HG02571 (cell line): ENCODE results near the gene EPHA7.

Experiments
- ATAC-seq: cut with Tn5 transposase; IDR thresholded peaks from one replicate; pipeline ENCODE4 v1.9.1; 2021; ENCODE audit warnings: mild to moderate bottlenecking, moderate library complexity; ENCODE audit not compliant: unreplicated experiment

The EPHA7 gene

DNA sequence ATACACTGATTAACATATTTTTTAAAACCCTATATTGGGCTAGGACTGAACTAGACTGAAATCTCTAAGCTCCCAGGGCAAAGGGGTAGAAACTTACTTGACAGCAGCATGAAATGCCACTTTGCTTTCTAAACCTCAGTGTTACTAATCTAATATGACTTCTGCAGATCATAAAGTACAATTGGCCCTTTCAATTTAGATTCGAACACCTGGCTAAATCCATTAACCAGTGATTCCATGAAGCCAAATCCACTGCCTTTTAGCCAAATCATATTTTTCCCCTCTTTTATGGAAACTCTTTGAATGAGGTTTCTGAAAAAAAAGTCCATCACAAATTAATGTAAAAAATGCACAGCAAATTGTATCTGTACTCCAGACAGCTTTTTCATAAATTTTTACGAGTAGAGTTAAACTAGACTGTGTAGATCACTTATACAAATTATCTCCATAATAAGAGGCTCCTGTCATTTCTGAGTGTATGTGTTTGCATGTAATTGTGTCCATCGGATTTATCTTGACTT lies 25.7 kb downstream of the EPHA7 start:
- ATAC-seq = no peak

DNA sequence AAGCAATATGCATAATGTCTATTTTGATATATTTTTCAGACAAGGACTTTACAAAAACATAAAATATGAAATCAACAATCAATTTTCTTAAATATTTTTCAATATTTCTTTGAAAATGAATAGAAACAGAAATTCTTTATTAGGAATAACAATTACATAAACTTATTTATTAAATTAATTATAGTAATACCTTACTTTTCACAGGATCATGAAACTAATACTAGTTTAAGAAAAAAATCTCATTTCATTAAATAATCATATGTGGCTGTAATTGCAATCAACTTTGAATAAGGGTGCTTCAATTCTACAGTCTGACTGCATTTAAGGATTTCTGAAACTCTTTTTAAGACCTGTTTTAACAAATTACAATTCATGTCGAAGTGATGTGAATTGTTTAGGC lies 26.6 kb downstream of the EPHA7 start:
- no peak for ATAC-seq

DNA sequence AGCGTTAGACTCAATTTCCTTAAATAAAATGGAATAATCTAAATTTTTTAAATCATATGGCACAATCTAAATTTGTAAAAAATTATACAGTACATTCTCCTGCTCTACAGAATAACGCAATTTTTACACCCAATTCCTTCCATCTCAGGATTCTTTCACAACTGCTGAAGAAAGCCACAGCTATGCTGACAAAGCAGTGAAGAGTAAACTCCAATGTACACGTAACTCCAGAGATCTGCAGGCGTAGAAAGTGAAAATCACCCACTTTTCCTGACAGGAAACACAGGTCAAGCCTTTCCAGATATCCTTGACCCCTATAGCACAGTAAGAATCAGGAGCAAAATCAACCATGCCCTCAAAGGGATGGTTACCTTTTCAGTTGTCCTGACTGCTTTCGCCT lies 27.4 kb downstream of the EPHA7 start:
- no peak for ATAC-seq

DNA sequence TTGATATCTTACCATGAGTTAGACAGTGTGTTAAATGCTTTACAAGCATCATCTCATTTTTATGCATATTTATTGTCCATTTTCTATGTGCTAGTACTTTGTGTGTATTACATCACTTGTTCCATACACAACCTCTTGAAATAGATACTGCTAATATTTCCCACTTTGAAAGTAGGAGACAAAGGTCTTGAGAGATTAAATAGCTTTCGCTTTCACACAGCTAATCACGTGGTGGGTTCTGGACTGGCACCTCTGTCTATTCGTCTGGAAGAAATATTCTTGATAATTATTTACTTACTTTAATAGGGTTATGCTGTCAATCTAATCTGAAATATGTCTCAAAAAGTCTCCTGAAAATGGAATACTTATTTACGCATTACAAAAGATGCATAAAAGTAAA lies 30.2 kb downstream of the EPHA7 start:
- no peak for ATAC-seq

DNA sequence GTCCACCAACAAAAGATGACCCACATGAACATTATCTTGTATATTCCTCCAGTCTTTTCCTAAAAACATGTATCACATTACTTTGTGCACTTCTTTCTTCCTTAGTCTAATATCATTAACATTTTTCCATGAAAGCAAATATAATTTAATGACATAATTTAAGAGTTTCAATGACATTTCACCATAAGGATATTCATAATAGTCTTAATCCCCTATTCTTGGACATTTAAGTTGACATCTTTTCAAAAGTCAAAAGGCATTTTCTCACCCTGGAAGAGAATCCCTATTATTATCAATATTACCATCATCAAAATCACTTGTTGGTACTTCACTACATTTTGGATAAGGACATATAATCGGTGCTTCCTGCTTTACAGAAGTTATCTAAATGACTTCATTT lies 31.3 kb downstream of the EPHA7 start:
- ATAC-seq = no peak

DNA sequence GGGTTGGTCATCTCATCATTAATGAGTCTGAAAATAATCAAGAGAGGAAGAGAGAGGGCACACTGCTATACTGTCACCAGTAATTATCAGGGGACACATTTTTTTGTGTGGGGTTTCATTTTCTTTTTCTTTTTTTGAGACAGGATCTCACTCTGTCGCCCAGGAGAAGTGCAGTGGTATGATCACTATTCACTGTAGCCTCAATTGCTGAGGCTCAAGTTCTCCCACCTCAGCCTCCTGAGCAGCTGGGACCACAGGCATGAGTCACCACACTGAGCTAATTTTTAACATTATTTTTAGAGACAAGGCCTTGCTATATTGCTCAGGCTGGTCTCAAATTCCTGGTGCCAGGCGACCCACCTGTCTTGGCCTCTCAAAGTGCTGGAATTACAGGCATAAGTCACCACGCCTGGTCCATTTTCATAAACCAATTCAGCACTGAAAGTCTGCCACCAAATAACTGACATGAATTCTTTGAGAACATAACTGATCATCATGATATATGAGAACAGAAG lies 43.3 kb downstream of the EPHA7 start:
- ATAC-seq = no peak

DNA sequence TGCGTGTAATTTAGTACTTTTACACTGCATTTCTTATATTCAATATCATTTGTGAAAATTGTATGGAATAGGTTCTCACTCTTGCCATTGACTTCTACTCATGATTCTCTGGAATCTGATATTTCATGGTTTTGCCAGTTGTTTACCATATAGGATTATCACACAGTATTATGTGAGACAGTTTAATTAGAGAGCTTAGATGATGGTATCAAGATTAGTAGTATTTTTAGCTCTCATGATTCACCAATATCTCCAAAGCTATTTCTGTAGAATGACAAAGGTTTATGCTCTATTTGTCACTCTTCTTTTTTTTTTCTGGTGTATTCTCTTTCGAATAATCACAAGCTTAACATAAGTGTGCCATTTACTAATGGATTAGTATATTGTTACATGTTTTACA lies 45.9 kb downstream of the EPHA7 start:
- ATAC-seq = no peak

DNA sequence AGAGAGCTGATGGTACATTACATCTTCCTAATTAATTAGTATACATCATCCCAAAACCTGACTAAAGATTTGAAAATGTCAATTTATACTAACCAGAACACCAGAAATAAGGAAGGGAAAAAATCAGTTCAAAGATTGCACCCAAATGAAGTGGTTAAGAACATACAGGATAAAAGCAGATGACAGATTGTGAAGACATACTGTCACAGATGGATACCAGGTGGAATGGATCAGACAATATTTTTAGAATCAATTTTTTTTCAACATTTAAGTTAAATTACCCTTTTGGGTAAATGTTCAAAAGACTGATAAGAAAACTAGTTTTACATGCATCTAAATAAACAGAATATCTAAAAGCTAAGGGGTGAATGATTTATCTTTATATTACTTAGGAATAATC lies 47.6 kb downstream of the EPHA7 start:
- ATAC-seq = no peak

DNA sequence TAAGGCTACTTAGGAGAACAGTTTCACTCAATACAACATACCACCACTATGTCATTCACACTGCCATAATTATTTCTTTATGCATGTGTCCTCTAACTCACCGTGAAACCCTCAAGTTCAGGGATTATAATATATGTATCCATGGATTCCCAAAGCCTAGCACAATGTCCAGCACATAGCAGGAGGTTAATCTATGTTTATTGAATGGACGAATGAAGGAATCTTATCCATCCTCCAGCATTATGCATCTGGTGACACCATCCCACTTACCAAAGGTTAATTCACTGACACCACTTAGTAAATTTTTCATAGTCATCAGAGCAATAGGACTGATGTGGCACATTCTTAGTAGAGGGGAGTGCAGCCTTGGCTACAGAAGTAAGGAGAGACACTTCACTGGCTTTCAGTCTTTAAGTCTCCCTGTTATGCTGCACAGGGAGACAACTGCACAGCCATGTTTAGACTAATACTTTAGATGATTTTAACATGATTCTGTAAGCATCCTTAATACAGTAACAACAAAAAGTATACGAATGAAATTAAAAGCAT lies 49.7 kb downstream of the EPHA7 start:
- ATAC-seq = no peak

DNA sequence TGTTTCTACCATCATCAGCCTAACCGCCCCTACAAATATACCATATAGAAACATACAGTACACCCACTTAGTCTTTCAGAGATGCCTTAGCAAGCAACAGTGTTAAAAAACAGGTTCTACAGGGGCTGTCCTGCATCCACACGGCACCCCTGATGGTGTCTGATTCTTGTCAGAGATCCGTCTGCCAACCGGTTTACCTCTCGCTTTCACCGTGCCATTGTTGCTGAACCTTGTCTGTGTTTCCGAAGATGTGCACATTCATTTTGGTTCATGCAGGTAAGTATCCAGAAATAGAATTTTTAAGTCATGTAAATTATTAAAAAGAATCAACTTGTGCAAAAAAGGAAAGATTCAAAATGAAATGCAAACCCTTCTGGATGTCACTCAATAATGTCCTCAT lies 52.9 kb downstream of the EPHA7 start:
- no peak for ATAC-seq

DNA sequence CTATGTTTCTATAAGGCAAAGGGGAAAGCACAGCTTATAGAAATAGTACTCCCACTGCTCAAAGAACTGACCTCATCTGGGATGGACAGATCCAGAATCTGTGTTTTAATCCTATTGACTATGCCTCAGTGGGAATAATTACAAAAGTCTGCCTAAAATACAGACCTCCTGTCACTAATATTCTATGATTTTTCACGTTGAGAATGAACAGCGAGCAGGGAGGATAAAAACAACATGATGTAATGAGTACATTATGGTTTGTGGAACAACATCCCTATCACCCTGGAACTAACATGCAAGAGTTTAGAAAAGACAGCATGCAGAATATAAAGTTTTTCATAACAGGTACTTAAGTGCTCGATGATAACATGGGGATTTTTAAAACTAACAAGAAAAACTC lies 53.9 kb downstream of the EPHA7 start:
- no peak for ATAC-seq

DNA sequence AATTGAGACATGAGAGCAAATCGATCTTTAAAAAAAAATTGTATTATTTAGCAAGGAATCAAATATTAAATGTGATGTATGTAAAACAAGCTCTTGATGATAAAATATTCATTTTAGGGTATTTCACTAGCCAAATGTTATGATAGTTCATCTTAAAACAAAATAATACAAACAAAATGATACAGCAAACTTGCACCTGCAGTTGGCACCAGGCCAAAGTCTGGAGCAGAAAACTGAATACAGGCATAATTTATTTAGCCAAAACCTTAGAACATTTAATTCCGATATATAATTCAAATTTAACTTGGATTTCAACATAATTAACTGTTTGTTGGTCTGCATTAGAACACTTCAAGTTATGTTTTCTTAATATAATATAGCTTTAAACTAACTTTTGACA lies 60.9 kb downstream of the EPHA7 start:
- ATAC-seq = no peak

DNA sequence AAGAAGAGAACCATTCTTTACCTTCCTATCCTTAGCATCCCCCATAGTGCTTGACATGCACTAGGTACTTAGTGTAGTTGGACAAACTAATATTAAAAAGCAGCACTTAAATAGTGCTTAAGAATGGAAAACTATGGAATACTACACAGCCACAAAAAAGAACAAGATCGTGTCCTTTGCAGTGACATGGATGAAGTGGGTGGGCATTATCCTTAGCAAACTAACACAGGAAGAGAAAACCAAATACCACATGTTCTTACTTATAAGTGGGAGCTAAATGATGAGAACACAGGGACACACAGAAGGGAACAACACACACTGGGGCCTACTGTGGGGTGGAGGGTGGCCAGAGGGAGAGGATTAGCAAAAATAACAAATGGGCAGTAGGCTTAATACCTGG lies 66.8 kb downstream of the EPHA7 start:
- no peak for ATAC-seq

DNA sequence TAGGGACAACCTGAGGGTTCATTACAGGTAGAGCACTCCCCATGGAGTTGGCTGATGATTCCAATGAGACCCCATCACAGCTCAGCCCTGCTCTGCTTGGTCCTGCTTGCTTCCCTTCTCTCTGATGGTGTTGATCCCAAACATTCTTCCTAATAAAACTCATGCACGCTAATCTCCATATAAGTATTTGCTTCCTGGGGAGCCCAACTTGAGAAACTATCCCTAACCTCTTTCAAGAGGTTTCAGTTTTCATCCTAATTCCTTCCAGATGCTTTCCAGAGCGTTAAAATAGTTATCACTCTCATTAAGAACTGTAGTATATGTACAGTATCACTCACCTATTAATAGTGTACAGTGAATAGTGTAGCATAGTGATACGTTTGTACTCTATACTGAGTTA lies 68.1 kb downstream of the EPHA7 start:
- no peak for ATAC-seq

DNA sequence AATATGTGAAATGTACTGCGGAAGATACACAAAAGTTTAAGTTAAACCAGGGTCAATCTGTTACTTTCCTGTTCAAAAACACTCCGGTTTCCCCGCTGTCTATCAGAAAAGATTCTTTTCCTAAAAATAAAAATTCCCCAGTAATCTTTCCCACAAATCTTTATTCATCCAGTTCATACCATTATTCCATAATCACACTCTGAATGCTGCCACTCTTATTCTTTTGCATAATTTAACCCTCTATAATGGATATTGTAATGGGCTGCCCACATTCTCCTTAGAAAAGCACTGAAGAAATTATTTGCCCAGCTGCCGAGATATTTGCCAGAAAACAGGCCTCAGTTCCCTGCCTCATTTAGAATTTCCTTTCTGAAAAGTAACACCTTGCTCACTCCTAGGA lies 68.6 kb downstream of the EPHA7 start:
- ATAC-seq = no peak

DNA sequence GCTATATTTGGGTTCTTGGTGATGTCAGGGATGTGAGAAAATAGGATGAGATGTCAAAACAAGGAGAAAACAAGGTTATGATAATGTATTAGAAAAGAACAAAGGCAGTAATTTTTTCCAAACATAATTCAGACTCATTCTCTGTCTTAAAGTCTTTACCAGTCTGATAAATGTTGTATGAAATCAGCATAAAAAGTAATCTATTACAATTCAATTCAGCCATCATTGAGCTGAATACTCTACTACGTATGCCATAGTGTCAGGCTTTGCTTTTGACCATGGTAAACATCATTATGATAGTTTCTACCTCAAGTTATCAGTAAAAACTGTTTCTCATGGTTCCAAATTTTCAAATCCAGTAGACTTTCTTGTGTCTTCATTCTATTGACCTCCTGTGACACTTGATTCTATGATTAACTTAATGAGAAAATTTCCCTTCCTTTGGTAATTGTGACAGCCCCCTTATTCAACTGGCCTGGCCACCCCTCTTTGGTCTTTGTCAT lies 75.0 kb downstream of the EPHA7 start:
- ATAC-seq = no peak

DNA sequence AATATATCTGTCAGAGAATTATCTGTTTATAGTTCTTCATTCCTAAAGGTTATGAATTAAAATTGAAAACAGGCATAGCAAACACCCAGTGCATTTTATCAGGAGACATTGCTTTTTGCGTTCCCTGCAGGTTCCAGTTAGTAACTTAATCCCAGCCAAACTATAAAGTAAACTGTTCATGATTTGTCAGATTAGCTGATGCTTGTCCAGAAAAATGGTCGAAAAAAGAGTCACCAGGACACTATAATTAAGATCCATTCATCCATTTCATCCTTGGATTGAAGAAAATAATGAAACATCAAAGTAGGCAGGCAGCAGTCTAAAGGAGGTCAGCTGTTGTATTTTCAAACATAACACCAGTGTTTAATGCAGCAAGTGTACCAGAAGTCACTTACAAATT lies 75.9 kb downstream of the EPHA7 start:
- ATAC-seq = no peak

DNA sequence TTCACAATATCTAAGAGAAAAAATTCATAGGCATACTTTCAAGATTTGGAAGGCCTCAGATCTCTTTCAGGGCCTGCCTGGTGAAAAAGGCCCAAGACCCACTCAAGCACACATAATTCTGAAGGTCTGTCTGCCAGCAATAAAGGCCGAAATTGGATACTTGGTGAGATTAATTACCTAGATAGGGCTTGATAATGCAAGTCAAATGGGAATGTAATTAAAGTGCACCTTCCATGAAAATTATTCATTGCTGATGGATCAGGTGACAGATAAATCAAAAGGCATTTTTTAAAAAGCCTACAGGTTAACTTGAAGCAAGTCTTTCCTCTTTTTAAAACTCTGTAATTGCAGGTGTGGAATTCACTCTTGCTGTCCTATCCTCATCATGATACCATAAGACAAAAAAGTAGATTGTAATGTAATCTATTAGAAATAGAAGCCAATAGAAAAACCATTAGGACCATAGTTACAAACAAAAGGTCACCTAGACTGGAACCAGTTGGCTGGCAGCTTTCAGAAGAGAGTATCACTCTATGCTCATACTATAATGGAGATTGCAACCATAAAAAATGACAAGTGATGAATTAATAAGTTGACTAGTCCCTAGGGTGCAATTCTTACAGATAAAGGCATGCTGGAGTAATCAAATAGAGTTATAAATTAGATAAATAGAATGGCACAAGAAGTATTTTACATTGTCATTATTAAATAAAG lies 77.3 kb downstream of the EPHA7 start:
- ATAC-seq = no peak

DNA sequence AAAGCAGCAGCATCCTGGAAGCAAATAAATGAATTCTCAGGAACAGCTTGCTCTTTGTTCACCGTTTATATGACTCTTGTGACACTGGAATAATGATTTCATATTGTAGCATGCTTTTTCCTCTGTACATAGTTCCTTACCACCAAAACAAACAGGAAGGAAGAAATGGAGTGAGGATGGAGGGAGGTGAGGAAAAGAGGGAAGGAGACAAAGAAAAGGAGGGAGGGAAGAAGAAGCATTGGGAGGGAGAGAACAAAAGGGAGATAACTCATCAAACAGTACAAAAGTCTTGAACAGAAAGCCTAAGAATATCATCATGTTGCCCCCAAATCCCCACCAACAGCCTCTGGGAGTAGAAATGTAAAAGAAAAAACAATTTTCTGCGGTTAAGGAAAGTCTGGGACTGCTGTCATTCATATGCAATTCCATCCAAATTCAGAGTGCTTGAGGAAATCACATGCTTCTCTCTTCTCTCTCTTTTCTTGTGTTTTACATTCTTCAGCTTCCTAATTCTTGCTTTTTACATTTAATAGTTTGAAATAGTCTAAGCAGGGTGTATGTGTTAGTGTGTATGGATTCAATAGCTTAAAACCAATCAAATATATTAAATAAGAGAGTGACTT lies 81.5 kb downstream of the EPHA7 start:
- no peak for ATAC-seq

DNA sequence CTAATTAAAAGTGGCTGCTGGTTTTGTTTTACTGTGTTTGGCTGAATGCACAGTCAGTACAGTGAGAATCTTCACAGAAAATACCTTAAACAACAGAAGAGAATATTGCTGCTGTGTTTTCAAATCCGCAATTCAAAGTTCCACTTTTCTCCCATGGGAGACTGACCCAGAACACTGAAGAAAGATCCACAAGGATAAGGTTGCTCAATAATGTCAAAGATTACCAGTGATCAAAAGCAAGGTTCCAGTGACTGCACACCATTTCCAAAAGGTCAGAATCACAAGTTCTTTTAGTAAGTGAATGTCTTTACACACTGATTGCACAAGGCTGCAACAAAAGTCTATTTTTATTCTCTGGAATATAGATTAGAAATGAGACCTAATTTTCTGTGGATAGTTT lies 82.3 kb downstream of the EPHA7 start:
- ATAC-seq = no peak

DNA sequence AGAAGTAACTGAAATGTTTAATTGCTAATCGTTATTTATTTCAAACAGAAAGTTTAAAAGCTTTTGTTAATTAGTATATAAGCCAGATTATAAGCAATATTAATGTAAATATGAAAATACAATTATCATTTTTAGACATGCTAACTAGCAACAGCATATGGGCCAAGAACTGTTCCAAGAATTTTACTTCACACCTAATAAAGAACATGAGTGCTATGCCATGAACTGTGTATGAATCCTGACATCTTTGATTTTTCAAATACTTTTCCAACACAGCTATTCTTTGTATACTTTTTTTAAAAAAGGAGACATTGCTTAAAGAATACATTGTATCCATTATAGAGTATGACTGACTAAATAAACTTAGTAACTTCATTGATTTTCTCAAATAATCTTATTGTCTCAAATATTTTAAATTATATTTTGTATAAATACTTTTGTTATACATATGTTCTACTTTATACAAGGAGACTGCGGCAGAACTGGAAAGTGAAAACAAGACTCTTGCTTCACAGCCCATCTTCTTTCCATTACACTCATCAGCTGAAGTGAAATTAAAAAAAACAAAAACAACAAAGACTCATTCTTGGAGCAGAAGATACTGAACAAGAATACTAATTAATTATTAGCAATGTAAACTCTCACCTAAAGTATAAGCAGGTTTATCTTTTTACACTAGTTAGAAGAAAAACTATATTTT lies 89.9 kb downstream of the EPHA7 start:
- no peak for ATAC-seq
